WTC11 (cell line): Measurements from ENCODE around the gene NRG3. TPM values are rescaled to one million over a fixed set of nuclear protein-coding genes. Genes with fewer than 3 reads are reported as not detected.
A peak's percentile ranks its signal among the peaks of the same experiment; 100 is the strongest.

Source experiments
- ATAC-seq: fragments of 200-7000 bp; cut with Tn5 transposase; 2 replicates; pipeline ENCODE4 v1.10.0; 2021; ENCODE audit warnings: mild to moderate bottlenecking, moderate library complexity
- CTCF ChIA-PET: fragments of 300-600 bp; sonication (Branson Sonifier 250); formaldehyde crosslinking; loops from one replicate; lab custom pipeline; 2021; ENCODE audit warnings: antibody characterized with exemption; lab: Charles Lee
- POLR2A ChIA-PET: fragments of 350-600 bp; sonication (Branson Sonifier 250); formaldehyde crosslinking; loops from one replicate; lab custom pipeline; 2021; ENCODE audit warnings: antibody characterized with exemption; lab: Charles Lee
- DNase-seq: peaks from one replicate; pipeline ENCODE4 v3.0.0; 2021; ENCODE audit warnings: low spot score
- H3K27ac Mint-ChIP-seq: 2 replicates; pipeline ENCODE4 v1.8.0; 2021; ENCODE audit warnings: mixed read lengths
- H3K27me3 Mint-ChIP-seq: 2 replicates; pipeline ENCODE4 v1.8.0; 2021; ENCODE audit warnings: low read depth, mild to moderate bottlenecking, moderate library complexity, mixed read lengths
- H3K36me3 Mint-ChIP-seq: 2 replicates; pipeline ENCODE4 v1.8.0; 2021; ENCODE audit warnings: mixed read lengths
- H3K4me1 Mint-ChIP-seq: 2 replicates; pipeline ENCODE4 v1.8.0; 2022; ENCODE audit warnings: mixed read lengths
- H3K4me3 Mint-ChIP-seq: 2 replicates; pipeline ENCODE4 v1.8.0; 2021; ENCODE audit warnings: mild to moderate bottlenecking, moderate library complexity, mixed read lengths
- H3K9me3 Mint-ChIP-seq: 2 replicates; pipeline ENCODE4 v1.8.0; 2021; ENCODE audit warnings: mixed read lengths
- CBFB ChIP-seq: sonication (generic); formaldehyde crosslinking; IDR thresholded peaks from 2 replicates; pipeline ENCODE4 v1.8.1; 2022; ENCODE audit warnings: mild to moderate bottlenecking, low read depth, missing genetic modification reagents
- CTCF ChIP-seq: fragments of 200-600 bp; IDR thresholded peaks from 2 replicates; pipeline ENCODE4 v1.8.0; 2022; ENCODE audit warnings: antibody characterized with exemption
- E2F4 ChIP-seq: sonication (generic); formaldehyde crosslinking; IDR thresholded peaks from 2 replicates; pipeline ENCODE4 v1.8.1; 2022; ENCODE audit warnings: low read depth, mild to moderate bottlenecking, moderate library complexity, missing genetic modification reagents, borderline replicate concordance
- ELF4 ChIP-seq: sonication (generic); formaldehyde crosslinking; IDR thresholded peaks from 2 replicates; pipeline ENCODE4 v1.8.1; 2022; ENCODE audit warnings: low read depth, mild to moderate bottlenecking, moderate library complexity, missing genetic modification reagents
- EMX1 ChIP-seq: fragments of 250-450 bp; sonication (Bioruptor Pico); IDR thresholded peaks from 2 replicates; pipeline ENCODE4 v1.8.0; 2021; ENCODE audit warnings: mild to moderate bottlenecking
- FOXK1 ChIP-seq: sonication (generic); formaldehyde crosslinking; IDR thresholded peaks from 2 replicates; pipeline ENCODE4 v1.8.0; 2022; ENCODE audit warnings: mild to moderate bottlenecking, moderate library complexity, missing genetic modification reagents
- GRHL2 ChIP-seq: fragments of 250-450 bp; sonication (Bioruptor Pico); IDR thresholded peaks from 2 replicates; pipeline ENCODE4 v1.8.0; 2022; ENCODE audit warnings: mild to moderate bottlenecking, moderate library complexity; ENCODE audit not compliant: insufficient replicate concordance, severe bottlenecking
- HMGA2 ChIP-seq: fragments of 250-450 bp; sonication (Bioruptor Pico); IDR thresholded peaks from 2 replicates; pipeline ENCODE4 v1.4.0; 2021; ENCODE audit warnings: mild to moderate bottlenecking, moderate library complexity
- IRF1 ChIP-seq: sonication (generic); formaldehyde crosslinking; IDR thresholded peaks from 2 replicates; pipeline ENCODE4 v1.8.0; 2023; ENCODE audit warnings: missing genetic modification reagents
- JUN ChIP-seq: sonication (generic); formaldehyde crosslinking; IDR thresholded peaks from 2 replicates; pipeline ENCODE4 v1.8.0; 2023; ENCODE audit warnings: mild to moderate bottlenecking, missing genetic modification reagents
- MAX ChIP-seq: sonication (generic); formaldehyde crosslinking; IDR thresholded peaks from 2 replicates; pipeline ENCODE4 v1.8.0; 2022; ENCODE audit warnings: mild to moderate bottlenecking, missing genetic modification reagents
- NFATC4 ChIP-seq: fragments of 250-450 bp; sonication (Bioruptor Pico); IDR thresholded peaks from 2 replicates; pipeline ENCODE4 v1.9.0; 2021; ENCODE audit warnings: mild to moderate bottlenecking
- OVOL2 ChIP-seq: fragments of 250-450 bp; sonication (Bioruptor Pico); IDR thresholded peaks from 2 replicates; pipeline ENCODE4 v1.9.0; 2021; ENCODE audit warnings: mild to moderate bottlenecking, borderline replicate concordance
- PRDM15 ChIP-seq: sonication (generic); formaldehyde crosslinking; IDR thresholded peaks from 2 replicates; pipeline ENCODE4 v1.8.0; 2022; ENCODE audit warnings: missing genetic modification reagents
- USF1 ChIP-seq: sonication (generic); formaldehyde crosslinking; IDR thresholded peaks from 2 replicates; pipeline ENCODE4 v1.8.0; 2022; ENCODE audit warnings: mild to moderate bottlenecking, missing genetic modification reagents
- USF2 ChIP-seq: sonication (generic); formaldehyde crosslinking; IDR thresholded peaks from 2 replicates; pipeline ENCODE4 v1.8.1; 2023; ENCODE audit warnings: mild to moderate bottlenecking, missing genetic modification reagents, moderate library complexity
- ZNF121 ChIP-seq: sonication (generic); formaldehyde crosslinking; IDR thresholded peaks from 2 replicates; pipeline ENCODE4 v1.8.0; 2023; ENCODE audit warnings: missing genetic modification reagents
- ZNF317 ChIP-seq: sonication (generic); formaldehyde crosslinking; IDR thresholded peaks from 2 replicates; pipeline ENCODE4 v1.8.1; 2023; ENCODE audit warnings: low read depth, mild to moderate bottlenecking, moderate library complexity, missing genetic modification reagents, borderline replicate concordance
- total RNA-seq: library from RNA; stranded (reverse); gene quantifications from 3 replicates; pipeline ENCODE4 v1.2.3, GENCODE V29; 2021

NRG3 gene
- total RNA-seq, 1 experiment from 2014 or later, result 7.0 TPM

GRCh38 chr10:82254237-82254636 is 379.2 kb downstream of the NRG3 start:
- no peak for TF ChIP-seq MAX (CRISPR knock-in tag)
- no peak for TF ChIP-seq ELF4 (CRISPR knock-in tag)
- no peak for TF ChIP-seq OVOL2
- no peak for TF ChIP-seq USF2 (CRISPR knock-in tag)
- TF ChIP-seq ZNF317, result no peak
- Mint-ChIP-seq H3K36me3 (no peaks in the 10 kb centered on the region), H3K4me3 (no peak overlapping the region), H3K27me3 (no peaks in the 10 kb centered on the region), H3K4me1 (peaks cover 27% of the 10 kb centered on the region), H3K9me3 (no peaks in the 10 kb centered on the region), H3K27ac (no peak overlapping the region)
- ATAC-seq (no peak), DNase-seq (no peak)
- ChIA-PET CTCF (no interaction called here), POLR2A (no interaction called here)

GRCh38 chr10:82256275-82256674 is 381.3 kb downstream of the NRG3 start:
- ChIA-PET POLR2A (no interaction called here), CTCF (no interaction called here)
- no peak for DNase-seq
- TF ChIP-seq MAX (CRISPR knock-in tag) (no peak), USF2 (CRISPR knock-in tag) (no peak), HMGA2 (CRISPR knock-in tag) (no peak), FOXK1 (CRISPR knock-in tag) (no peak), E2F4 (CRISPR knock-in tag) (no peak), PRDM15 (CRISPR knock-in tag) (no peak), GRHL2 (CRISPR knock-in tag) (no peak), ZNF121 (CRISPR knock-in tag) (no peak), CBFB (CRISPR knock-in tag) (no peak), NFATC4 (CRISPR knock-in tag) (no peak), EMX1 (CRISPR knock-in tag) (no peak), CTCF (no peak), IRF1 (CRISPR knock-in tag) (no peak), USF1 (no peak), JUN (no peak)
- Mint-ChIP-seq H3K27me3 (no peaks in the 10 kb centered on the region), H3K36me3 (no peaks in the 10 kb centered on the region), H3K9me3 (no peaks in the 10 kb centered on the region), H3K4me1 (peaks cover 17% of the 10 kb centered on the region), H3K27ac (0 out of 2 replicates have a peak overlapping the region, but pooled peaks have one; percentile 0), H3K4me3 (no peak overlapping the region)
- peak; percentile 64 for ATAC-seq
